ENCODE measurements around the gene MAVS.
"Not testable (repeated sequence)": the region's sequence is repeated elsewhere in the genome, so short reads cannot be mapped to it uniquely, and the experiment has no call there.

Gene MAVS

DNA sequence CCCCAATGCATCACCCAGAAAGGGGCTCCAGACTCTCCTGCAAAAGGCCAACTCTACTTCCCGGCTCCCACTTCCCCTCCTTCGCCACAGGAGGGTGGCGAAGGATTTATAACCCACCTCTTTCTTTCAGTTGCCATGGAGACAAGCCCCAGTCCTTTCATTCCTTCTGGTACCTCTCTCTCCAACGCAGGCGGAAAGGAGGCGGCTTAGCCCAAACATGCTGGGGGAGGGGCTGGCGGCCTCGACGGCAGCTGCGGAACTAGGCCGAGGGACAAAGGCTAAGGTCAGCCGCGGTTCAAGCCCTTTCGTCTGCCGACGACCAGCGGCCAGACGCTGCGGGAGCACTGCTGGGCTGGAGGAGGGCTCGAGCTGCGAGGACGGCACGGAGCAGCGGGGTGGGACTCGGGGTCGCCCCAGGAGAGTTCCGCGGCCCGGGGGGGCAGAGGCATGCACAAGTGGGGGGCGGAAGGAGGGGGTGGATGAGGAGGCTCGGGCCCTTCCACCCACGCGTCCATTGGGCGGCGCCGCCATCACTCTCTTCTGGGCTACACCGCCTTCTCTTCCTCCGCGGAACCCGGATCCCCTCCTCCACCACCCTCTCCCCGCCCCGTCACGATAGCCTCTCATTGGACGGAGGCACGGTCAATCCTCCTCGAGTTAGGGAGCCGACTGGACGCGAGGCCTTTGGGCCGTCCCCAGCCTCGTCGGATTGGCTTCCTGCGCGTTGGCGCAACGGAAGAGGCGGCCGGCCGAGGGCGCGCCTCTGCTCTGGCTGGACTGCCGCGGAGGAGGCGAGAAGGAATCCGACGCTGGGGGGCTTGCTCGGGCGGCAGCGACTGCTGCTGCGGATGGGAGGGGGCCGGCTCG lies 42.2 kb downstream of the MAVS start, which contains the start of gene PANK2:
PANK2 (plus strand) TSS at position 766 of the 867 bp plus-strand sequence.
- DNase-seq (ENCODE audit: low spot score): peak; percentile 99

GRCh38 chr20:3889489-3890397 lies 43.1 kb downstream of the MAVS start:
- DNase-seq (ENCODE audit: low spot score): peak; percentile 23

GRCh38 chr20:3890398-3890751 lies 43.7 kb downstream of the MAVS start:
- DNase-seq (ENCODE audit: low spot score): peak; percentile 29

- DNase-seq (ENCODE audit: low spot score): no peak
Measured at GRCh38 chr20:3890999-3891929, 44.6 kb downstream of the MAVS start.

GRCh38 chr20:3894796-3895195 lies 48.2 kb downstream of the MAVS start:
- DNase-seq (ENCODE audit: low spot score): no peak

DNA sequence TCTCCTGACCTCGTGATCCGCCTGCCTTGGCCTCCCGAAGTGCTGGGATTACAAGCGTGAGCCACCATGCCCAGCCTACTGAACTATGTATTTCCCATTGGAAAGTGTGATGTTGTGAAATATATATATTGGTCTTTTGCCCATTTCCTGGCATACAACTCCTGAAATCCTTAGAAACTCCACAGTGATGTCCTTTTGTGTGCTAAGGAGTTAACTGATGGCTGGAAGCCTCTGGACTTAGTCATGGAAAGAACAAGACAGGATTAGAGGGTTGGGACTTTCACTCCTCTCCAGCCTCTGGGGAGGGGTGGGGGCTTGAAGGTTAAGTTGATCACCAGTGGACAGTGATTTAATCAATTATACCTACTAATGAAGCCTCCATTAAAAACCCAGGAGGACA lies 49.7 kb downstream of the MAVS start:
- no peak for DNase-seq (ENCODE audit: low spot score)

DNA sequence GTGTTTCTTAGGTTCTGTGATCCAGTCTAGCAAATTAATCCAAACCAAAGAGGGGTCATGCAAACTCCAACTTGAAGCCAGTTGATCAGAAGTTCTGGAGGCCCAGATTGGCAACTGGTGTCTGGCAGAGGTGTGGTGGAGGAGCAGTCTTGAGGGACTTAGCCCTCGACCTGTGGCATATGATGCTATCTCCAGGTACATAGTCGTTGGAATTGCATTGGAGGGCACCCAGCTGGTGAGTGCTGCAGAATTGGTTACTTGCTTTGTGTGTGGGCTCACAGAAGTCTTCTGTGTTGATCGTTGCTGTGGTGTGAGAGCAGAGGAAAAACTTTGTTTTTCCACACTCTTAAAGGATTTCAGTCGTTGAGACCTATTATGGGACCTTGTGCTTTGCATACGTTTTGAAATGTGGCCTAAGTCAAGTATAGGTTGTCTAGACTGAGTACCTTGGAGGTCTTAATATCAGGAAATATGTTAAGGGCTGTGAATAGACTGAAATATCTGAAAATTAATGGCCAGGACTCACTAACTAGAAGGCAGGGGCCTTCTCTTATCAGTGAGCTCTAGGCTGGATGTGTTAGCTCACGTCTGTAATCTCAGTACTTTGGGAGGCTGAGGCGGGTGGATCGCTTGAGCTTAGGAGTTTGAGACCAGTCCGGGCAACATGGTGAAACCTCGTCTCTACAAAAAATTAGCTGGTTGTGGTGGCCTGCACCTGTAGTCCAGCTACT lies 50.4 kb downstream of the MAVS start:
- no peak for DNase-seq (ENCODE audit: low spot score)

GRCh38 chr20:3898181-3898580 lies 51.5 kb downstream of the MAVS start:
- not testable (repeated sequence) for DNase-seq (ENCODE audit: low spot score)

DNA sequence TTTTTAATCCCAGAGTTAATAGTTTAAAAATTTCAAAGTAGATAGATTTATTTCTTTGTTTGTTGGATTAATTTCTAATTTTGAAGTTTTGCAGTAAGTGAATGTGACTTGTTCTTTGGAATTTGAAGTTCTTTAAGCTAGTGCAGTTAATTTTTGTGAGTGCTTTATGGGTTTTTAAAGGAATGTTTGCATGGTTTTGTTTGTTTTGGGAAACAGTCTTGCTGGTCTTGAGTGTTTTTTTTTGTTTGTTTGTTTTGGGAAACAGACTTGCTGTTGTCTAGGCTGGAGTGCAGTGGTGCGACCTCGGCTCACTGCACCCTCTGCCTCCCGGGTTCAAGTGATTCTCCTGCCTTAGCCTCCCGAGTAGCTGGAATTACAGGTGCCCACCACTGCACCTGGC lies 52.0 kb downstream of the MAVS start:
- DNase-seq (ENCODE audit: low spot score): no peak

- DNase-seq (ENCODE audit: low spot score): no peak
Measured at GRCh38 chr20:3900187-3900604, 53.6 kb downstream of the MAVS start.

GRCh38 chr20:3901028-3901705 lies 54.5 kb downstream of the MAVS start:
- DNase-seq (ENCODE audit: low spot score): no peak

DNA sequence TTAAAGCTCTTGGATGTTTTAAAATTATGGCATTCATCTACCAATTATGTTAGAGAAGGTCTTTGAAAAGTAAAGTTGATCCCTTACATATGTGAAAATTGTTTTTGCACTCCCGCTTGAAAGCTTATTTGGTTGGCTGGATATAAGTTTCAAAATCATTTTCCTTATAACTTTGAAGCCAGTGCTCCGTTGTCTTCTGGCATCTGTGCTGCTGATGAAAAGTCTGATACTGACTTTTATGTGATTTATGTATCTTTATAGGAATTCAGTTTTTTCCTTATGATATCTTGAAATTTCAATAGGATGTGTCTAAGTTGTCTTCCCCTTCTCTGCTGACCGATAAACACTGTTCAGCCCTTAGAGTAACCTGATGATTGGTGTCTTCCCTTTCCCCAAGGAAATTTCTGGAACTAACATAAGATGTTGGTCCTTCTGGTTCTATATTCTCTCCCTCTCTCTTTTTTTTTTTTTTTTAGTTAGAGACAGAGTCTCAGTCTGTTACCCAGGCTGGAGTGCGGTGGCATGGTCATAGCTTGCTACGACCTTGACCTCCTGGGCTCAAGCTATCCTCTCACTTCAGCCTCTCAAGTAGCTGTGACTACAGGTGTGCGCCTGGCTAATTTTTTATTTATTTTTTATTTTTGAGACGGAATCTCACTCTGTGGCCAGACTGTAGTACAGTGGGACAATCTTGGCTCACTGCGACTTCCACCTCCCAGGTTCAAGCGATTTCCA lies 55.2 kb downstream of the MAVS start:
- DNase-seq (ENCODE audit: low spot score): no peak

DNA sequence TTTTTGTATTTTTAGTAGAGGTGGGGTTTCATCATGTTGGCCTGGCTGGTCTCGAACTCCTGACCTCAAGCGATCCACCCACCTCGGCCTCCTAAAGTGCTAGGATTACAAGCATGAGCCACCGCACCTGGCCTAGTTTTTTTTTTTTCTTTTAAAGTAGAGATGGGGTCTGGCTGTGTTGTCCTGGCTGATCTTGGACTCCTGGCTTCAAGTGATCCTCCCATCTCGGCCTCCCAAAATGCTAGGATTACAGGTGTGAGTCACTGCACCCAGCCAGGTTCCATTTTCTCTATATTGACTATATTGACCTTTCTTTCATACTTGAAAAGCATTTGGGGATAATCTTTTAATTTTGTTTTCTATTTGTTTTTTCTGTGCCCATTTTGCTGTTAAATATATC lies 55.8 kb downstream of the MAVS start:
- DNase-seq (ENCODE audit: low spot score): no peak

DNA sequence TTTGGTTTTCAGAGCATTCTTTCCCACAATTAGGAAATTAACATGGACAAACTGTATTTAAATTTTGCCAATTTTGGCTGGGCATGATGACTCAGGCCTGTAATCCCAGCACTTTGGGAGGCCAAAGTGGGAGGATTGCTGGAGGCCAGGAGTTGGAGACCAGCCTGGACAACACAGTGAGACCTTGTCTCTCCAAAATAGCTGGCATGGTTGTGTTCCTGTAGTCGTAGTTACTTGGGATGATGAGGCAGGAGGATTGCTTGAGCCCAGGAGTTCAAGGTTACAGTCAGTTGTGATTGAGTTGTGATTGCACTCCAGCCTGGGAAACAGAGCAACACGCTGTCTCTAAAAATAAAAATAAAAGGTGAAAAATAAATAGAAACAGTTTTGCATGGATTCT lies 57.6 kb downstream of the MAVS start:
- no peak for DNase-seq (ENCODE audit: low spot score)

- no peak for DNase-seq (ENCODE audit: low spot score)
Measured at GRCh38 chr20:3904857-3905256, 58.2 kb downstream of the MAVS start.

GRCh38 chr20:3906744-3907721 lies 60.4 kb downstream of the MAVS start:
- not testable (repeated sequence) for DNase-seq (ENCODE audit: low spot score)

DNA sequence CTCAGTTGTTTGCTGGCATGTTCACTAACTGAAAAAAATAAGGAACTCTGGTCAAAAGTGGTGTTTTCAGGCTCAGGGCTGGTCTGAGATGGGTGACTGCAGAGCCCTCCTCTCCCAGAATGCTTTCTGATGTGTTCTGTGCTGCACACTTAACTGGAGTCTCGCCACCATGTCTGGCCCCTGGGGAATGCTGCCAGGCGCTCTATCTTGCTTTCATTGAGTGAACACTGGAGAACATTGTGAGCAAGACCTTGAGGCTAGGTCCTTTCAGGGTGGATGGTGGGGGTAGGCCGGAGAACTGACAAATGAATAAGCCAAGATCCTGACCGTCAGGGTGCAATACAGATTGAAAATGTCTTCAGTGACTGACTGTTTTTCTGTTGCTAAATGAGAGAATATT lies 62.0 kb downstream of the MAVS start:
- DNase-seq (ENCODE audit: low spot score): no peak

DNA sequence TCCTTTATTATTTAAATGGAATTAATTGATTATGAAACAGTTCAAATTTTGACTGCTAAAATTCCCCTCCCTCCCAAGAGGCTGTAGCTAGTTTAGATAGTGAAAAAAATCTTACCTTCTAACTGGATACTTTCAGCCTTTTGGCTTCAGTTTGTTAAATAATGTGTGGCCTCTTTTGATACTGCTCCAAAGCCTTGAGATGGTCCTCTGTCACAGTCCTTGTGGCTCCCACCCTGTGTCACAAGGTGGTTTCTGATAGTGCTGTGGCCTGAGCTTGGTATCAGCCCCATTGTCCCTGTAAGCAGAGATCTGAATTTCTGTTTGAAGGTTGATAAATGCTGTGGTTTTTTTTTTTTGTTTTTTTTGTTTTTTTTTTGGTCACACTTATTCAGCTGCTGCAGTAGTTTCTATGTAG lies 63.3 kb downstream of the MAVS start:
- no peak for DNase-seq (ENCODE audit: low spot score)

DNA sequence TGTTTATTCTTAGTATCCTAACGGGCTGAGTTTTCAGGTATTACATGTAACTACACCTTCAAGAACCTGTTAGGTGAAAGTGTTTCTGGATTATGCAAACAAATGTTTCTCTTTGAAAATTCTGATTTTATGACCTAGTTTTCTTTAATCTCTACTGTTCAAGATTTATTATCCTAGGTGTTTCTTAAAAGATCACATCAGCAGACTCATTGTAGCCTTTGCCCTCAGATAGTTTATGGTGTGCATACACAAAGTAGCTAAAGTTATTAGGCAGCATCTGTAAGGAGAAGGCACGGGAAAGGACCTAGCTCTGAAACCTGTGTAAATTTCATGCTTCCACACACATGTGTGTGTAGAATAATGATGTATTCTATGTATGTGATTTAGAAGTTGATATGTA lies 64.2 kb downstream of the MAVS start:
- DNase-seq (ENCODE audit: low spot score): no peak
